HG03135 (cell line): ENCODE measurements around the gene FOXD4.
"Not testable (repeated sequence)": the region's sequence is repeated elsewhere in the genome, so short reads cannot be mapped to it uniquely, and the experiment has no call there.

Experiments used
- ATAC-seq: cut with Tn5 transposase; IDR thresholded peaks from one replicate; pipeline ENCODE4 v1.9.1; 2021; ENCODE audit warnings: mild to moderate bottlenecking, moderate library complexity; ENCODE audit not compliant: unreplicated experiment

The FOXD4 gene

GRCh38 chr9:94323-94722 is 23.9 kb downstream of the FOXD4 start:
- not testable (repeated sequence) for ATAC-seq

GRCh38 chr9:93909-94308 is 24.3 kb downstream of the FOXD4 start:
- ATAC-seq = not testable (repeated sequence)

GRCh38 chr9:90851-91250 is 27.4 kb downstream of the FOXD4 start:
- ATAC-seq = not testable (repeated sequence)

- ATAC-seq = peak; percentile 74
Observed at GRCh38 chr9:88396-89037, 29.7 kb downstream of the FOXD4 start.

GRCh38 chr9:87860-88259 is 30.4 kb downstream of the FOXD4 start:
- ATAC-seq = not testable (repeated sequence)

- ATAC-seq = not testable (repeated sequence)
Observed at GRCh38 chr9:87105-87504, 31.1 kb downstream of the FOXD4 start.

- not testable (repeated sequence) for ATAC-seq
Observed at GRCh38 chr9:86697-87096, 31.5 kb downstream of the FOXD4 start.

- ATAC-seq = not testable (repeated sequence)
Observed at GRCh38 chr9:82932-83689, 35.1 kb downstream of the FOXD4 start.

GRCh38 chr9:78333-78732 is 39.9 kb downstream of the FOXD4 start:
- not testable (repeated sequence) for ATAC-seq

GRCh38 chr9:76389-76788 is 41.8 kb downstream of the FOXD4 start:
- ATAC-seq = not testable (repeated sequence)

- not testable (repeated sequence) for ATAC-seq
Observed at GRCh38 chr9:73900-74525, 44.2 kb downstream of the FOXD4 start.

- not testable (repeated sequence) for ATAC-seq
Observed at GRCh38 chr9:73076-73899, 44.9 kb downstream of the FOXD4 start.
